NT2/D1 (cell line): ENCODE data around the gene EXOC7.

Experiments
- SUZ12 ChIP-seq: IDR thresholded peaks from 2 replicates; pipeline ENCODE4 v1.6.1; 2011; ENCODE audit not compliant: insufficient read length, insufficient read depth; ENCODE audit errors: extremely low read depth
- YY1 ChIP-seq: IDR thresholded peaks from 2 replicates; pipeline ENCODE4 v1.6.1; 2011; ENCODE audit not compliant: insufficient read length, insufficient read depth
- ZNF274 ChIP-seq: IDR thresholded peaks from 2 replicates; pipeline ENCODE4 v1.6.1; 2011; ENCODE audit warnings: mild to moderate bottlenecking, low read depth, low read length

DNA sequence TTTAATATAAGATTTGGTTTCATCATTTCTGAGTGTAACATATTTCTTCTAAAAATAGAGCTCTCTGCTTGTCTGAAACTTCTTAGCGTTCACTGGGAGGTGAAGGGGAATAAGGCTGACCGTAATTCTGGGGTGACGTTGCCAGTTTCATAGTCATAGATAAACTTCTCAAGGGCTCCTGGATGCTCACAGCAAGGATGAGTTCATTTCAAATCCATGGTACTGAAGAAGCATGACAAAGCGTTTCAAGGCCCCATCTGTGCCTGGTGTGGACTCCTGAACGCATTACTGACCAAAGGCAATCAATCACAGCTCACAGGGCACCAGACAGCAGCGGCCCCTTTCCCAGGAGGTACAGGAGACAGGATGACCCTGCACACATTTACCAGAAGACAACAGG lies 64.5 kb downstream of the EXOC7 start:
- TF ChIP-seq ZNF274 (no peak), YY1 (no peak), SUZ12 (no peak)
